IPS DF 19.7 (cell line): ENCODE results near the gene MYO1G.
"Not testable (repeated sequence)": the region's sequence is repeated elsewhere in the genome, so short reads cannot be mapped to it uniquely, and the experiment has no call there.

ENCODE experiments used
- DNase-seq: peaks from one replicate; pipeline ENCODE4 v3.0.0-alpha.2; 2013; ENCODE audit warnings: low read depth, low spot score

The MYO1G gene

DNA sequence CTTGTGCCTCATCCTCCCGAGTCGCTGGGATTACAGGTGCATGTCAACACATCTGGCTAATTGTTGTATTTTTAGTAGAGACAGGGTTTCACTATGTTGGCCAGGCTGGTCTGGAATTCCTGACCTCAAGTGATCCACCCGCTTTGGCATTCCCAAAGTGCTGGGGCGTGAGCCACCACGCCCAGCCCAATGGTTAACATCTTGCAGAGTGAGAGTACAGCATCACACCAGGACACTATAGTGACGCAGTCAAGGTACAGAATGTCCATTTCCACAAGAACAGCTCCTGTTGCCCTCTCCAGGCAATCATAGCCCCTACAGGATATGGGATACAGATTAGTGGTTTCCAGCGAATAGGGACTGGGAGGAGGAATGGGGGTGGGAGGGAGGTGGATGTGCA, 34.0 kb downstream of the MYO1G start:
- no peak for DNase-seq

DNA sequence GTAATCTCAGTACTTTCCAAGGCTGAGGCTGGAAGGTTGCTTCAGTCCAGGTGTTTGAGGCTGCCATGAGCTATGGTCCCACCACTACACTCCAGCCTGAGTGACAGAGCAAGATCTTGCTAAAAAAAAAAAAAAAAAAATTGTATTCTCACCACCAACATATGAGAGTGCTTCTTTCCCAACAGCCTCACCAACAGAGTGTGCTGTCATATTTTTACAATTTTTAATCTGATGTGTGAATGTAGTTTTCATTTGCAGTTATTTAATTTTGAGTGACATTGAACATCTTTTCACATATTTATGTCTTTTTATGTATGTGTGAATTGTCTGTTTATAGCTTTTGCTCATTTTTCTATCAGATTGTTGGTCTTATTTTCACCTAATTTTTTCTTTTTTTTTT, 35.2 kb downstream of the MYO1G start:
- DNase-seq = no peak

DNA sequence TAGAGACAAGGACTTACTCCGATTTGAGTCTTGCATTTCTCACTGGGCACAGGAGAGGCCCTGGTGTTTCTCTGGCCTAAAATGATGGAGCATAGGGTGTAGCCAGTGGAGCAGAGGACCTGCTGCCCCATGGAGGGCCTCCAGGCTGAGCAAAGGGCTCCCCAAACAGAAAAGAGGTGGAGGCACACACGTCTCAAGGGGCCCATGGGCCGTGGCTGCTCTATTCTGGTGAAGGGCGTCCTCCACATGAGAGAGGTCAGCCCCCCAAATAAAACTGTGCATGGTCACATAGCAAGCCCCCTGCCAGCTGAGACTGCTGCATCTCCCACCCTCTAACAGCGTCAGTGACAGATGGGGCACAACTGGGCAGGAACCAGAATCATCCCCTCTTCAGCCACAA, 41.4 kb downstream of the MYO1G start:
- DNase-seq = no peak

DNA sequence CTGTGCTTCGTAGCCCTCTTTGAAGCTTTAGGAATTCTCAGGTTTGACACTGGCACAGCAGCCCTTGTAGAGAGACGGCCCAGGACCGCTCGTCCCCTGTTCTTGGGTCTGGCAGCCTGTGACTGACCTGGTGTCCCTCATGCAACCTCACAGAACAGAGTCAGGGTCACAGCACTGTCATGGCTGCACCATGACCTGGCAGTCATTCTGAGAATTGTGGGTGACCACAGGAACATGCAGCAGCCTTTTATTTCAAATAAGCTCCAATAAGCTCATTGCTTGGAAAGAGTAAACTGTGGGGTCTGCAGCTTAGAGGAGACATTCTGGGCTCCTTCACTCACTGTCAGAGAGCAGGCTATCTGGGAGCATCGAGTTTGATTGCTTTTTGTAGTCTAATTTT, 42.5 kb downstream of the MYO1G start:
- DNase-seq = no peak

DNA sequence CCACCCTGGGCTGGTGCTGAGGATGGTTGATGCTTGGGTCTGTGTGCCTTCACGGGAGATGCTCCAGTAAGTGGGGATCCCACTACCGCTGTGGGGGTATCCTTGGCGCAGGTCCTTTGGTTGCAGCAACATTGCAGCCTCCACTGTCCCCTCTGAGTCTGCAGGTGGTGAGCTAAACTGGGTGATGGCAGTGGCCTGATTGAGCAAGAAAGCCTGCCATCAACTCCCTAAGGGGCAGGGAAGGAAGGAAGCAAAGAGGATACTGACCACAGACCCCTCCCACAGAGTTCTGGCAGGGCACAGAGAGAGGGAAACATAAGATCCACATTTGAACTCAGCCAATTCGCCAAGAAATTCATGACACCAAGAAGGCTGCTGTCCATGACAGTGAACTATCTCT, 43.2 kb downstream of the MYO1G start:
- no peak for DNase-seq

DNA sequence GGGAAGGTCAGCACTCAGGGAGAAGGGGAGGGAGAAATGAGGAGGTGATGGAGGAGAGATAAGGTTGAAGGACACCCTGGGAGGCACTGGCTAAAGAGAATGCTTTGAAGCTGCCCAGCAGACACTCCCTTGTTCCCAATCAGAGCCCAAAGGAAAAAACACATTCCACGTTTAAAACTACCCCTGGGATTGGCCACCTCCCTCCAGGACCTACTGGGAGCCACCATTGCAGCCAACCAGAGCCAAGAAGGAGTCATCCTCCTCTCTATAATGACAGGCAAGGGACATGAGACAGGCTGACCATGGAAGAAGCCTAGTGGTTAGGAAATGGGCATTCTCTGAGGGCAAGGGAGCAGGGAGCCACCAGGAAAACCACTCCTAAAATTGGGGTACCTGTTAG, 43.8 kb downstream of the MYO1G start:
- DNase-seq = no peak

DNA sequence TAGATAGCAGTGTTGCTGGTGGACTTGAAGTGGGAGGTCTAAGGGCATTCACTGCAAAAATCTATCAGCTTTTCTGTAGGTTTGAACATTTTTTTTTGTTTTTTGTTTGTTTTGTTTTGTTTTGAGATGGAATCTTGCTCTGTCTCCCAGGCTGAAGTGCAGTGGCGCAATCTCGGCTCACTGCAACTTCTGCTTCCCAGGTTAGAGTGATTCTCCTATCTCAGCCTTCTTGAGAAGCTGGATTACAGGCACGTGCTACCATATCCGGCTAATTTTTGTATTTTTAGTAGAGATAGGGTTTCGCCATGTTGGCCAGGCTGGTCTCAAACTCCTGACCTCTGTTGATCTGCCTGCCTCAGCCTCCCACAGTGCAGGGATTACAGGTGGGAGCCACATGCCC, 44.3 kb downstream of the MYO1G start:
- not testable (repeated sequence) for DNase-seq

DNA sequence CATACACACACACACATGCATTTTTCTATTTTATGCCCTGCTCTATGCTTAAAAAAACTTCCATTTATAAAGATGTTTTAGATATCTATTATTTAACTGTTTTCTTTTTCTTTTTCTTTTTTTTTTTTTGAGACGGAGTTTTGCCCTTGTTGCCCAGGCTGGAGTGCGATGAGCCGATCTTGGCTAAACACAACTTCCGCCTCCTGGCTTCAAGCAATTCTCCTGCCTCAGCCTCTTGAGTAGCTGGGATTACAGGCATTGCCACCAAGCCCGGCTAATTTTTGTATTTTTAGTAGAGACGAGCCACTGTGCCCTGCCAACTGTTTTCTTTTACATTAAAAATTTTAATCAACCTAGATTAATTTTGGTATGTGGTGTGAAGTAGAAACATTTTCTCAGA, 47.9 kb downstream of the MYO1G start:
- DNase-seq = no peak

DNA sequence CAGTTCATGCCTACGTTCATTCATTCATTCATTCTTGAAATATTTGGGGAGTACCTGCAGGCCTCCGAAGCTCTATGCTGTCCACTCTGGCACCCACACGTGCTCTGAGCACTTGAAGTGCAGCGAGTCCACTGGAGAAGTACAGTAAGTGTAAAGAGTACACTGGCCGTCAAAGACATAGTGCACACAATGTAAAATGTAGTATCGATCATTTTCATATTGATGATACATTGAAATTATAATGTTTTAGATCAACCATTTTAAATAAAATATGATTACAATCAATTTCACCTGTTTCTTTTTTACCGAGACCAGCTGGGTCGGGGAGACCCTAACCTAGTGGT, 56.5 kb downstream of the MYO1G start:
- no peak for DNase-seq

DNA sequence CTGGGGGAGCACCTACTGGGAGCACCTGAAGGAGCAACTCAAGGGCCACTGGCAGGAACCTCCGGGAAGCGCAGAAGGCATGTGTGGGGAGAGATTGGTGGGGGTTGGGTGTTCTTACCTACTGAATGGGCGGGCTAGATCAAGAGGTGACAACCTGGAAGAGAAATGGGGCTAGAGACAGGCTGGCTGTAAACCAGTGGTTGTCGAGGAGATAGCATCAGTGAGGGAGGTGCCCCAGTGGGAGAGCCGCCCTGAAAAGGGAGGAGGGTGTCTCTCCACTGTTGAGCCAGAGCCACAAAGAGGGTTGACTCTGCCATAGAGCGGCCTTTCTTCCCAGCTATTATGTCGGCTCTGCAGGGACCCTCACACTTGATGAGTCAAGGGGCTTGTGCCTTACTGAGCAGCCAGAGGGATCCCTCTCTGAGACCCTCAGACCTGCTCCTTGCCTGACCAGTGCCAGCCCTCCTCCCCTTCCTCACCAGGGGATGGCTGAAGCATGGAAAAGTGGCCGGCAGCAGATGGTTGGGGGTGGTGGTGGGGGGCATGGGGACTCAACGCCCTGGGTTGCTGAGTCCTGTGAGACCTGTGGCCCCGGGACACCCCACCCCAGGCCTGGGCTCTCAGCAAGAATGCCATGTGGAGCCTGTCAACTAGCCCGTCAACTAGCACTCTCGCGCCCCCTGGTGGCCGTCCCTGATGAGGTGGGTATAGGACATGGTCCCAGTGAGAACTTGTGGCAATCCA, 57.0 kb downstream of the MYO1G start:
- DNase-seq = no peak

DNA sequence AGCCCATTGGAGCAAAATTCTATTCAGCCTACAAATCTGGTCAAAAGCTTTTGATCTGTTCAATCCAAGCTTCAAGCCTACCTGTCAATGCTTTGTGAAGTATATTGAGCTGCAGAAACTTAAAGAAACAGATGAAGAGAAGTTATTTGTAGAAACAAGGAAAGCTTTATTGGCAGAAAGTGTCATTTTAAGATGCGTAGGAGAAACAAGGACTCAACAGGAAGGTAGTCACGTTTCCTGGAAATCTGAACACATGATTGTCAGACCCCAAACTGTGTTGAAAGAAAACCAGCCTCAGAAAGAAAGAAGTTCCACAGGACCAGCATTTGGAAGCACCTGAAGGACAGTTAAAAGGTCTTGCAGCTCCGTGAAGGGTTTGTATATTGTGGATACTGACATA, 58.7 kb downstream of the MYO1G start:
- no peak for DNase-seq

DNA sequence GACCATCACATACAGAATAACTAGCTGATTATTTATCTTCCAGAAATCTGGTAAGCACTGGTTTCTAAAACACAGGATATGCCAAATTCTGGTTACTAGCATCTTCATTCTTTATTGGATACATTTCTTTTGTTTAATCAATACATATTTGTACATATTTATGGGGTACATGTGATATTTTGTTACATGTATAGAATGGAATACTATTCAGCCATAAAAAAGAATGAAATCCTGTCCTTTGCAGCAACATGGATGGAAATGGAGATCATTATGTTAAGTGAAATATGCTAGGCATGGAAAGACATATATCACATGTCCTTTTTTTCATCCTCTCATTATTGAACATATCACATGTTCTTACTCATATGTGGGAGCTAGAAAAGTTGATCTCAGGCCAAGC, 60.8 kb downstream of the MYO1G start:
- no peak for DNase-seq

DNA sequence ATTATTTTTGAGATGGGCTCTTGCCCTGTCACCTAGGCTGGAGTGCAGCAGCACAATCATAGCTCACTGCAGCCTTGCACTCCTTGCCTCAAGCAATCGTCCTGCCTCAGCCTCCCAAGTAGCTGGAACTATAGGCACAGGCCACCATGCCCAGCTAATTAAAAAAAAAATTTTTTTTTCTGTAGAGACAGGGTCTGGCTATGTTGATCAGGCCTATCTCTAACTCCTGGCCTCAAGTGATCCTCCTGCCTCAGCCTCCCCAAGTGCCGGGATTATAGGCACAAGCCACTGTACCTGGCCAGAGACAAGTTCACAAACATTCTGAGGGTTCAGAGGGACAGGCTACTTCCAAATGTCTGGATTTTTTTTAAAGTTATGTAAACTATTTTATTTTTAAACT, 61.4 kb downstream of the MYO1G start:
- no peak for DNase-seq

DNA sequence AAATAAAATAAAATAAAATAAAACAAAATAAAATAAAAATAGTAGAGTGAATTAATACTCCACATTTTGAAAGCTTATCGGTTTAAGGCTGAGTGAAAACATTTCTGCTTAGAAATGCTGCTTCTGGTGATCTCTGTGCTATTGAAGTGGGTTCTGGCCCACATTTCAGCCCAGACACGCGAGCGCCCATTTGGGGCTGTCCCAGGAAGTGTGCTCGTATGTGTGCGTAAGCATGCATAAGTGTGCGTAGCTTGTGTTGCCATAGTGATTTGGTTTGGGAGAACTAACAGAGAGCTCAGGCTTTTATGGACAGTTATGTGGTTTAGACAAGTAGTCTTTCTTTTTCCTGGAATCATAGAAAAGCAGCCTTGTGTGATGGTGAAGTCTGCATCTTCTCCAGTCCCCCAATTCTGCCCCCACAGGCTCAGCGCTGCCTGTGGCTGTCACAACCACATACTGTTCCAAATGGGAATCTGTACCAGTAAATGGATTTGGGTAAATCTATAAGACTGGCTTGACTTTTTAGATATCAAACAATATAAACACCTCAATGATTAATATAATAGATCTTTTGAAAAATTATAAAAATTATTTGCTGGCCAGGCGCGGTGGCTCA, 63.7 kb downstream of the MYO1G start:
- no peak for DNase-seq

DNA sequence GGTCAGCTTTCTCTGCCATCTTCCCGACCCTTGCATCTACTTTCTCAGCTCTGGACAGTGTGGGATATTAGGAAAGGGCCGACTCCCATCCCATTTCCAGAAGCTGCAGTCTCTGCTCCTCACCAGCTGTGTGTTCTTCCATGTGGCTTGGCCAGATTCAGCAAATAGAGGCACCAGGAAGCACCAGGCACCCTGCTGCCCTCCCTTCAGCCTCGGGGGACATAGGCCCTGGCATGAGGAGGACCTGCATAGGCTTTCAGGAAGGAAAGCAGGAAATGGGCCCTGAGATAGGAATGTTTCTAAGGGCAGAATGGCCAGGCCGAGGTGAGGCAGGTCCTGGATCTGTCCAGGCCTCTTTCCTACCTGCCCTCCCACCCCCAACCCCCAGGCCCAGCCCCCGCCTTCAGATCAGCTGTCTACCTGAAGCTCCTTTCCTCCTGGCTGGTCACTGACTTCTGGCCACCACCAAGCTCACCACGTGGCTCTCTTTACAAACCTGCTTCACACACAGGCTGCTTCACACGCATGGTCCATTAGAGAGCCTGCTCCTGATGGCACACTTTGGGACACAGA, 66.0 kb downstream of the MYO1G start:
- no peak for DNase-seq
